Spleen (tissue), 11 donors: ENCODE data around the gene ZNF646. TPM values are rescaled to one million over a fixed set of nuclear protein-coding genes. Genes with fewer than 3 reads are reported as not detected.

Experiments used
- DNase-seq: peaks from one replicate; pipeline ENCODE4 v3.0.0-alpha.2; 2020
- H3K27ac ChIP-seq, 8 donors: fragments of 200-600 bp; sonication (generic) in 7 of 8; 1 replicate in 4 of 8; 2 replicates in 4 of 8; pipeline versions ENCODE4 v1.5.0 to v1.8.0; 2016 to 2021; ENCODE audit warnings: inconsistent platforms in 4 of 8, mild to moderate bottlenecking in 4 of 8, moderate library complexity in 1 of 8
- H3K27me3 ChIP-seq, 7 donors: fragments of 200-600 bp; sonication (generic) in 6 of 7; replicated peaks in 1 of 7; 1 replicate in 4 of 7; 2 replicates in 3 of 7; pipeline versions ENCODE4 v1.5.0 to v1.8.0; 2016 to 2021; ENCODE audit warnings: inconsistent platforms in 3 of 7, mild to moderate bottlenecking in 1 of 7
- H3K36me3 ChIP-seq, 6 donors: fragments of 200-600 bp; sonication (generic) in 5 of 6; 1 replicate in 4 of 6; 2 replicates in 2 of 6; pipeline versions ENCODE4 v1.5.0 to v1.8.0; 2016 to 2021; ENCODE audit warnings: inconsistent platforms in 2 of 6
- H3K4me1 ChIP-seq, 6 donors: fragments of 200-600 bp; sonication (generic) in 5 of 6; 1 replicate in 3 of 6; 2 replicates in 3 of 6; pipeline versions ENCODE4 v1.5.0 to v1.8.0; 2016 to 2021; ENCODE audit warnings: inconsistent platforms in 3 of 6
- H3K4me3 ChIP-seq, 8 donors: fragments of 200-600 bp; sonication (generic) in 7 of 8; 1 replicate in 4 of 8; 2 replicates in 4 of 8; pipeline versions ENCODE4 v1.5.0 to v1.8.0; 2016 to 2021; ENCODE audit warnings: inconsistent platforms in 4 of 8, mild to moderate bottlenecking in 4 of 8, moderate library complexity in 2 of 8
- H3K9me3 ChIP-seq, 8 donors: fragments of 200-600 bp; sonication (generic) in 7 of 8; 1 replicate in 4 of 8; 2 replicates in 4 of 8; pipeline versions ENCODE4 v1.5.0 to v1.8.0; 2016 to 2021; ENCODE audit warnings: inconsistent platforms in 4 of 8
- POLR2A ChIP-seq, 3 donors: fragments of 450-650 bp; IDR thresholded peaks; one replicate each; pipeline ENCODE4 v1.5.1; 2017; ENCODE audit warnings: antibody characterized with exemption in 3 of 3, mild to moderate bottlenecking in 1 of 3
- POLR2AphosphoS5 ChIP-seq, 3 donors: sonication (generic); formaldehyde crosslinking; IDR thresholded peaks; one replicate each; pipeline ENCODE4 v1.5.1; 2017; ENCODE audit warnings: antibody characterized with exemption in 3 of 3
- WGBS, 5 donors: extraction: QIAGEN DNeasy Blood & Tissue Kit in 3 of 5; methylation state at CpG; one replicate each; pipeline versions ENCODE4 v1.1.5 to v1.1.7; 2013 to 2018; 5-methylcytosine and 5-hydroxymethylcytosine counted together
- intact Hi-C: fragments of 100-400 bp; cut with DNase I; formaldehyde crosslinking; loops from one replicate; pipeline ENCODE4 v1.15.0; 2023; ENCODE audit warnings: low total_unique reads
- polyA plus RNA-seq, 3 donors: library from polyadenylated mRNA; stranded (reverse); fragments of 200-250 nt; gene quantifications; one replicate each; pipeline ENCODE4 v1.2.1, GENCODE V29; 2013
- total RNA-seq, 7 donors: library from RNA; depleted of rRNA in 3 of 7; stranded (reverse); fragments of >200 nt in 3 of 7; fragmentation: NEBNext Ultra II Directional in 4 of 7; extraction: Animal tissue kit (Norgen Biotek cat#: 25700) in 4 of 7; gene quantifications; one replicate each; pipeline versions ENCODE4 v1.1.0 to v1.2.1, GENCODE V29; 2016 to 2021
- TF ChIP-seq, protein P1 (sequence below), 11 experiments: fragments of 200-600 bp in 7 of 11; fragments of 450-650 bp in 4 of 11; sonication (generic) in 4 of 11; IDR thresholded peaks in 8 of 11; conservative IDR thresholded peaks in 3 of 11; 1 replicate in 7 of 11; 2 replicates in 4 of 11; pipeline versions ENCODE4 v1.4.0 to v1.8.0; 2016 to 2021; ENCODE audit warnings: antibody characterized with exemption in 11 of 11, inconsistent platforms in 4 of 11, mild to moderate bottlenecking in 1 of 11
- donor health status: healthy with polysubstance abuse.
- donor health status: DM: no; HTN: no; CAD: no; lungs with moderate emphysema.
- donor health status: DM: no; HTN: no; CAD: no.
- donor health status: Bipolar disorder and iron deficiency.
- donor health status: healthy.
- donor health status: DM: no; HTN: no; CAD: no.
- donor health status: DM: yes; HTN: yes; CAD: no.

ZNF646 gene
- total and polyA plus RNA-seq, 10 donors, result 3.2 to 28.4 (median 24.4) TPM

GRCh38 chr16:31050280-31051030 lies 23.8 kb upstream of the ZNF646 start:
- Histone ChIP-seq H3K36me3 (no peaks in the 10 kb centered on the region), H3K27me3 (no peaks in the 10 kb centered on the region), H3K27ac (no peak overlapping the region), H3K4me1 (peaks cover 0 to 7% (median 0%) of the 10 kb centered on the region in 6 donors), H3K9me3 (no peaks in the 10 kb centered on the region), H3K4me3 (no peak overlapping the region)
- no peak for TF ChIP-seq POLR2AphosphoS5 (IDR thresholded peaks at IDR 0.05)
- no peak for TF ChIP-seq POLR2A (IDR thresholded peaks at IDR 0.05)
- TF ChIP-seq, protein P1, sequence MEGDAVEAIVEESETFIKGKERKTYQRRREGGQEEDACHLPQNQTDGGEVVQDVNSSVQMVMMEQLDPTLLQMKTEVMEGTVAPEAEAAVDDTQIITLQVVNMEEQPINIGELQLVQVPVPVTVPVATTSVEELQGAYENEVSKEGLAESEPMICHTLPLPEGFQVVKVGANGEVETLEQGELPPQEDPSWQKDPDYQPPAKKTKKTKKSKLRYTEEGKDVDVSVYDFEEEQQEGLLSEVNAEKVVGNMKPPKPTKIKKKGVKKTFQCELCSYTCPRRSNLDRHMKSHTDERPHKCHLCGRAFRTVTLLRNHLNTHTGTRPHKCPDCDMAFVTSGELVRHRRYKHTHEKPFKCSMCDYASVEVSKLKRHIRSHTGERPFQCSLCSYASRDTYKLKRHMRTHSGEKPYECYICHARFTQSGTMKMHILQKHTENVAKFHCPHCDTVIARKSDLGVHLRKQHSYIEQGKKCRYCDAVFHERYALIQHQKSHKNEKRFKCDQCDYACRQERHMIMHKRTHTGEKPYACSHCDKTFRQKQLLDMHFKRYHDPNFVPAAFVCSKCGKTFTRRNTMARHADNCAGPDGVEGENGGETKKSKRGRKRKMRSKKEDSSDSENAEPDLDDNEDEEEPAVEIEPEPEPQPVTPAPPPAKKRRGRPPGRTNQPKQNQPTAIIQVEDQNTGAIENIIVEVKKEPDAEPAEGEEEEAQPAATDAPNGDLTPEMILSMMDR (IDR thresholded peaks at IDR 0.05 in 8 of 11, conservative IDR thresholded peaks at IDR 0.05 in 3 of 11), result no peak
- intact Hi-C loops, result no loop called here
- WGBS, 5 donors, result 86 to 93% (median 88%) methylated on average over 10 of the region's 10 CpGs
- DNase-seq, result no peak

DNA sequence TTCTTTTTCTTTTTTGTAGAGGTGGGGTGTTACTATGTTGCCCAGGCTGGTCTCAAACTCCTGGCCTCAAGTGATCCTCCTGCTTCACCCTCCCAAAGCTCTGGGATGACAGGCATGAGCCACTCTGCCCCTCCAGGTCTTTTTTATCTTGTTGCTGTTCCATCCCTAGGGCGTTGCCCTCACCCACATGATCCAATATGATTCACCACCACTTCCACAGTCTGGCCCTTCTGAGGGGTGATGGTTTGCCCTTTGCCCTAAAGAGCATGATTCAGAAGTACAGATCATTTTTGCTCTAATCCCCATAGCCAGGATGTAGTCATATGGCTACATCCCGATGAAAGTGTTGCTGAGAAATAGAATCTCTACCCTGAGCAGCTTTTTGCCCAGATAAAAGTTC lies 22.1 kb upstream of the ZNF646 start:
- WGBS, 5 donors, result 54 to 86% (median 74%) methylated on average over 2 of the region's 2 CpGs
- no peak for TF ChIP-seq POLR2AphosphoS5 (IDR thresholded peaks at IDR 0.05)
- TF ChIP-seq, protein P1 (IDR thresholded peaks at IDR 0.05 in 8 of 11, conservative IDR thresholded peaks at IDR 0.05 in 3 of 11), result no peak
- TF ChIP-seq POLR2A (IDR thresholded peaks at IDR 0.05), result no peak
- intact Hi-C loops, result no loop called here
- Histone ChIP-seq H3K27ac (no peak overlapping the region), H3K9me3 (no peaks in the 10 kb centered on the region), H3K4me3 (no peak overlapping the region), H3K4me1 (peaks cover 0 to 7% (median 0%) of the 10 kb centered on the region in 6 donors), H3K27me3 (no peaks in the 10 kb centered on the region), H3K36me3 (no peaks in the 10 kb centered on the region)
- no peak for DNase-seq

DNA sequence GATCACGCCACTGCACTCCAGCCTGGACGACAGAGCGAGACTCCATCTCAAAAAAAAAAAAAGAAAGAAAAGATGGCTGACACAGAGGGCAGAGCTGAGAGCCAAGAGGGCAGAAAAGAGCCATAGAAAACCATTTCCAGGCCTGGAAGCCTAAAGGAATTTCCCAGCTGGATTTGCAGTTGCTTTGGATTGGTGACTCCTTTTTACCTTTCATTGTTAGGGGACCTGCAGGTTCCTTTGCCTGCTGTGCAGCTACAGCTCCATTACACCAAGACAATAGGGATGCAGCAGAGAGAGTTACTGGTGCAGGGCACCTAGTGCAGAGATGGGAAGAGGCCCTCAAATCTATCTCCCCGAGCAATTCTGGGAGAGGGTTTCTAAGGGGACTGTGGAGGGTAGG lies 18.6 kb upstream of the ZNF646 start:
- Histone ChIP-seq H3K27ac (no peak overlapping the region), H3K9me3 (no peaks in the 10 kb centered on the region), H3K27me3 (no peaks in the 10 kb centered on the region), H3K36me3 (peaks cover 0 to 29% (median 3%) of the 10 kb centered on the region in 6 donors), H3K4me3 (no peak overlapping the region), H3K4me1 (no peaks in the 10 kb centered on the region)
- no peak for TF ChIP-seq POLR2AphosphoS5 (IDR thresholded peaks at IDR 0.05)
- TF ChIP-seq, protein P1 (IDR thresholded peaks at IDR 0.05 in 8 of 11, conservative IDR thresholded peaks at IDR 0.05 in 3 of 11), result no peak
- intact Hi-C loops, result no loop called here
- DNase-seq, result no peak
- WGBS, 5 donors, result 76 to 89% (median 85%) methylated on average over 4 of the region's 4 CpGs

DNA sequence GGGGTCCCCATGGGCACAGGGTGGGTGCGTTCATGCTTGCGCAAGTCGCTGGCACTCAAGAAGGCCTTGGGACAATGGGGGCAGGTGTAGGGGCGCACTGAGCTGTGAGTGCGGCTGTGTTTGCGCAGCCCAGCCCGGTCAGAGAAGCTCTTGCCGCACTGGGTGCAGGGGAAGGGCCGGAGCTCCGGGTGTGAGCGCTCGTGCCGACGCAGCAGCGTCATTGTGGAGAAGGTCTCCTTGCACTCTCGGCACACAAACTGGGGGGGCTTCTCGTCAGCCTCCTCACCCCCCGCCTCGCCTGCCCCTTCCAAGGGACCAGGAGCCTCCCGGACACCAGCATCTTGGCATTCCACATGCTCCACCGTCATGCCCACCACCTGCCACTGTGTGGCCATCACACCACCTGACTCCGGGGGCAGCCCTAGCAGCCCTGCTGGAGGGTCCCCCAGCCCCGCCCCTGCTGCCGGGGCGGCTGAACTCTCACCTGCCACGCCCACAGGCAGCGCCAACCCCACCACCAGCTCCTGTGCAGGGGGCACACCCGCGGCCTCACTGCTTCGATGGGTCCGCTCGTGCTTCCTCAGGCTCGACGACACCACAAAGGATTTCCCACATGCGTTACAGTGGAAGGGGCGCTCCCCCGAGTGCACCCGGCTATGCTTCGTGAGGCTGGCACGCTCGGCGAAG lies 13.0 kb upstream of the ZNF646 start:
- H3K27me3 ChIP-seq, result no peaks in the 10 kb centered on the region
- no peak overlapping the region for H3K4me3 ChIP-seq
- no peak overlapping the region for H3K27ac ChIP-seq
- intact Hi-C loops, result no loop called here
- no peaks in the 10 kb centered on the region for H3K9me3 ChIP-seq
- peaks cover 0 to 46% (median 23%) of the 10 kb centered on the region in 6 donors for H3K4me1 ChIP-seq
- 85 to 97% (median 95%) methylated on average over 4 to 42 of the region's 42 CpGs for WGBS, 5 donors
- no peak for DNase-seq
- H3K36me3 ChIP-seq, result peaks cover 0 to 66% (median 29%) of the 10 kb centered on the region in 6 donors
- TF ChIP-seq POLR2A (IDR thresholded peaks at IDR 0.05) (no peak), POLR2AphosphoS5 (IDR thresholded peaks at IDR 0.05) (no peak)
- TF ChIP-seq, protein P1 (IDR thresholded peaks at IDR 0.05 in 8 of 11, conservative IDR thresholded peaks at IDR 0.05 in 3 of 11), result no peak
